Heart left ventricle (tissue), 13 donors: Measurements from ENCODE around the gene CLSTN2.

Experiments
- POLR2A ChIP-seq, 2 donors: fragments of 450-650 bp; IDR thresholded peaks; one replicate each; pipeline ENCODE4 v1.6.1; 2017; ENCODE audit warnings: antibody characterized with exemption in 2 of 2, mild to moderate bottlenecking in 2 of 2, moderate library complexity in 2 of 2
- TF ChIP-seq, protein P1 (sequence below), 12 donors: fragments of 200-600 bp; sonication (generic) in 4 of 12; IDR thresholded peaks; one replicate each; pipeline versions ENCODE4 v1.5.0 to v1.8.0; 2018 to 2022; ENCODE audit warnings: antibody characterized with exemption in 12 of 12, mild to moderate bottlenecking in 5 of 12
- donor health status: ischemic (EF 13 %, LVEDD 7.1; RV severe dilation, severe dysfunction).
- donor health status: DM: no; HTN: yes; CAD: no.
- donor health status: DM: no; HTN: no; CAD: no.
- donor health status: ischemic (EF 25% LVEDD 6.9; RV normal size, moderate dysfunction).
- donor health status: ischemic (EF 25% LVEDD 5.7; RV mildly dilated, moderate dysfunction).
- donor health status: ischemic (EF 35%, LVEDD 5.7; RV mildly dilated, moderate dysfunction).
- donor health status: nonischemic (EF 11% LVEDD 7.7; RV severe dilation, severe dysfunction).
- donor health status: DM: yes; HTN: yes; CAD: no.
- donor health status: PGD.
- donor health status: ischemic (EF 29% LVEDD 5.4; RV normal size, mild dysfunction).
- donor health status: nonischemic (EF 23%, LVEDD 6.1; RV moderate dilation, normal function).

DNA sequence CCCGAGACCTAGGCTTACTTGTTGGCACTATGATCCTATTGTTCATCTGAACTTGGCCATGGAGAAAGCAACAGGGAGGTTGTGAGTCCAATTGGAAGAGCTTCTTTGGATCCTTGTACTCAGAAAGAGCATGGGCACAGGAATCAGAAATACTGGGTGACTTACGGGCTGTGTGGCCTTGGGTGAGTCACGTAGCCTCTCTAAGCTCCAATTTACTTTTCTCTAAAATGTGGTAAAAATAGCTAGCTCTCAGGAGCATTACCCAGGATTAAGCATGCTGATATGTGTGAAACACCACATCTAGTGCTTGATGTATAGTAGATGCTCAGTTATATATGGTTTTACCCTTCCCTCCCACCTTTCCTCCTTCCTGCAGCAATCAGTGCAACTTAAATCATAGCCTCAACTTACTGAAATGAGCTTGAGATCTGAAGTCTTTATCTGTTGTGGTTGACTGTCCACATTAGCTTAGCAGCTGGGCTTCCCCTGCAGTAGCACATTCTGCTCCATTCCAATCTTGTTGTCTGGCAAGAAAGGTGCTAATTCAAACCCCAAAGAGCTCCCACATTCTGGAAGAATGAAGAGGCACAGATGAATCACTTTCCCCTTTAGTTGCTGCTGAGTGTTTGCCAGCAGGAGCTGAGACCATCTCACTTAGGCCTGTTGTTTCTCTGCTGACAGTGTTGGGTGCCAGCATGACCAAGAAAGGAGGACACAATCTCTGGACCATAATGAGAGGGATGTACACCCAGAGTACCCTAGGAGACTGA lies 443.8 kb downstream of the CLSTN2 start:
- TF ChIP-seq, protein P1, sequence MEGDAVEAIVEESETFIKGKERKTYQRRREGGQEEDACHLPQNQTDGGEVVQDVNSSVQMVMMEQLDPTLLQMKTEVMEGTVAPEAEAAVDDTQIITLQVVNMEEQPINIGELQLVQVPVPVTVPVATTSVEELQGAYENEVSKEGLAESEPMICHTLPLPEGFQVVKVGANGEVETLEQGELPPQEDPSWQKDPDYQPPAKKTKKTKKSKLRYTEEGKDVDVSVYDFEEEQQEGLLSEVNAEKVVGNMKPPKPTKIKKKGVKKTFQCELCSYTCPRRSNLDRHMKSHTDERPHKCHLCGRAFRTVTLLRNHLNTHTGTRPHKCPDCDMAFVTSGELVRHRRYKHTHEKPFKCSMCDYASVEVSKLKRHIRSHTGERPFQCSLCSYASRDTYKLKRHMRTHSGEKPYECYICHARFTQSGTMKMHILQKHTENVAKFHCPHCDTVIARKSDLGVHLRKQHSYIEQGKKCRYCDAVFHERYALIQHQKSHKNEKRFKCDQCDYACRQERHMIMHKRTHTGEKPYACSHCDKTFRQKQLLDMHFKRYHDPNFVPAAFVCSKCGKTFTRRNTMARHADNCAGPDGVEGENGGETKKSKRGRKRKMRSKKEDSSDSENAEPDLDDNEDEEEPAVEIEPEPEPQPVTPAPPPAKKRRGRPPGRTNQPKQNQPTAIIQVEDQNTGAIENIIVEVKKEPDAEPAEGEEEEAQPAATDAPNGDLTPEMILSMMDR (IDR thresholded peaks at IDR 0.05): no peak
- no peak for TF ChIP-seq POLR2A (IDR thresholded peaks at IDR 0.05)
